Measurements from ENCODE around the gene CPNE6. TPM values are rescaled to one million over a fixed set of nuclear protein-coding genes. Genes with fewer than 3 reads are reported as not detected.
A peak's percentile ranks its signal among the peaks of the same experiment; 100 is the strongest.

The CPNE6 gene
- total and polyA plus RNA-seq, 2 of the 13 experiments (the other 11 are each of a cell fraction or from before 2014, with no cell fraction given) = not detected

DNA sequence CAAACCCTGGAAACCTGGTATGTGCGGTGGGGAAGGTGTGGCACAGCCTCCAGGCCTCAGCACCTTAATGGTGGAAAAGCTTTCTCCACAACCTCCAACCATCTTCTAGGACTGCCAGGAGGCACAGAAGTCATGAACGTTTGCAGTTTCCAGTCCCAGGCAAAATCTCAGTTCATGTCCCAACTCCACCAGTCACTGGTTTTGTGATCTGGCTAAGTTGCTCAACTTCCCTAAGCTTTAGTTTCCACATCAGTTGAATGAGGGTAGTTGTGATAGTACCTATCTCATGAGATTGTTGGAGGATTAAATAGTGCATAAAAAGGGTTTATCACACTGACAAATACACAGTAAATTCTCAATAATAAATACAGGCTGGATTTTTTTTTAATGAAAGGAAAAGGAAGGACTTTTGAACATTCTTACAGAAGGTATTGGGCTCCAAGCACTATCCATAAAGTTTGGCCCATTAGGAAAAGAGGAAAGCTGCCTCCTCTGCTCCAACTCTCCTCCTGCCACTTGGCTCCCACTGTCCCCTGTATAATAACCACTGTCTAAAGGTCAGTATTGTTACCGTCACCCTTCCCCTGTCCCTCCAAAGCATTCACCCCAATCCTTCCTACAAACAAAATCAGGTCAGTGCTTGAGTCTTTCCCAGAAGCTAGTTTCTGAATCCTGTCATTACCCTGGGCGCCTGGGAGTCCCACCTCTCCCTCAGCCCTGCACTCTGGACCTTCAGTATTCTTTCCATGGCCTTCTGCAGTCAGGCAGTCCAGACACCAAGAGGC is 29.0 kb downstream of the CPNE6 start (continued):
- TF ChIP-seq ZBTB40 (IDR thresholded peaks at IDR 0.05) (no peak), ZBTB40 (CRISPR knock-in tag; IDR thresholded peaks at IDR 0.05) (no peak), POLR2AphosphoS5 (IDR thresholded peaks at IDR 0.05; ENCODE audit: low read depth, low read length) (peak; percentile 16; the same call in 1 of the 2 replicates), ZNF337 (CRISPR knock-in tag; IDR thresholded peaks at IDR 0.05; ENCODE audit: borderline replicate concordance, low read depth) (no peak), ETV5 (CRISPR knock-in tag; IDR thresholded peaks at IDR 0.05; ENCODE audit: borderline replicate concordance) (no peak), ZNF652 (CRISPR knock-in tag; IDR thresholded peaks at IDR 0.05; ENCODE audit: borderline replicate concordance, low read depth) (no peak), MED1 (CRISPR knock-in tag; IDR thresholded peaks at IDR 0.05) (0 out of 2 replicates have a peak, but pooled peaks have one; percentile 28), PRMT3 (CRISPR knock-in tag; IDR thresholded peaks at IDR 0.05; ENCODE audit: borderline replicate concordance, low read depth) (no peak)
- TF ChIP-seq, protein P1, sequence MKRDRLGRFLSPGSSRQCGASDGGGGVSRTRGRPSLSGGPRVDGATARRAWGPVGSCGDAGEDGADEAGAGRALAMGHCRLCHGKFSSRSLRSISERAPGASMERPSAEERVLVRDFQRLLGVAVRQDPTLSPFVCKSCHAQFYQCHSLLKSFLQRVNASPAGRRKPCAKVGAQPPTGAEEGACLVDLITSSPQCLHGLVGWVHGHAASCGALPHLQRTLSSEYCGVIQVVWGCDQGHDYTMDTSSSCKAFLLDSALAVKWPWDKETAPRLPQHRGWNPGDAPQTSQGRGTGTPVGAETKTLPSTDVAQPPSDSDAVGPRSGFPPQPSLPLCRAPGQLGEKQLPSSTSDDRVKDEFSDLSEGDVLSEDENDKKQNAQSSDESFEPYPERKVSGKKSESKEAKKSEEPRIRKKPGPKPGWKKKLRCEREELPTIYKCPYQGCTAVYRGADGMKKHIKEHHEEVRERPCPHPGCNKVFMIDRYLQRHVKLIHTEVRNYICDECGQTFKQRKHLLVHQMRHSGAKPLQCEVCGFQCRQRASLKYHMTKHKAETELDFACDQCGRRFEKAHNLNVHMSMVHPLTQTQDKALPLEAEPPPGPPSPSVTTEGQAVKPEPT (CRISPR knock-in tag; IDR thresholded peaks at IDR 0.05; ENCODE audit: low read depth) = 0 out of 2 replicates have a peak, but pooled peaks have one; percentile 29
- TF ChIP-seq, protein P2, sequence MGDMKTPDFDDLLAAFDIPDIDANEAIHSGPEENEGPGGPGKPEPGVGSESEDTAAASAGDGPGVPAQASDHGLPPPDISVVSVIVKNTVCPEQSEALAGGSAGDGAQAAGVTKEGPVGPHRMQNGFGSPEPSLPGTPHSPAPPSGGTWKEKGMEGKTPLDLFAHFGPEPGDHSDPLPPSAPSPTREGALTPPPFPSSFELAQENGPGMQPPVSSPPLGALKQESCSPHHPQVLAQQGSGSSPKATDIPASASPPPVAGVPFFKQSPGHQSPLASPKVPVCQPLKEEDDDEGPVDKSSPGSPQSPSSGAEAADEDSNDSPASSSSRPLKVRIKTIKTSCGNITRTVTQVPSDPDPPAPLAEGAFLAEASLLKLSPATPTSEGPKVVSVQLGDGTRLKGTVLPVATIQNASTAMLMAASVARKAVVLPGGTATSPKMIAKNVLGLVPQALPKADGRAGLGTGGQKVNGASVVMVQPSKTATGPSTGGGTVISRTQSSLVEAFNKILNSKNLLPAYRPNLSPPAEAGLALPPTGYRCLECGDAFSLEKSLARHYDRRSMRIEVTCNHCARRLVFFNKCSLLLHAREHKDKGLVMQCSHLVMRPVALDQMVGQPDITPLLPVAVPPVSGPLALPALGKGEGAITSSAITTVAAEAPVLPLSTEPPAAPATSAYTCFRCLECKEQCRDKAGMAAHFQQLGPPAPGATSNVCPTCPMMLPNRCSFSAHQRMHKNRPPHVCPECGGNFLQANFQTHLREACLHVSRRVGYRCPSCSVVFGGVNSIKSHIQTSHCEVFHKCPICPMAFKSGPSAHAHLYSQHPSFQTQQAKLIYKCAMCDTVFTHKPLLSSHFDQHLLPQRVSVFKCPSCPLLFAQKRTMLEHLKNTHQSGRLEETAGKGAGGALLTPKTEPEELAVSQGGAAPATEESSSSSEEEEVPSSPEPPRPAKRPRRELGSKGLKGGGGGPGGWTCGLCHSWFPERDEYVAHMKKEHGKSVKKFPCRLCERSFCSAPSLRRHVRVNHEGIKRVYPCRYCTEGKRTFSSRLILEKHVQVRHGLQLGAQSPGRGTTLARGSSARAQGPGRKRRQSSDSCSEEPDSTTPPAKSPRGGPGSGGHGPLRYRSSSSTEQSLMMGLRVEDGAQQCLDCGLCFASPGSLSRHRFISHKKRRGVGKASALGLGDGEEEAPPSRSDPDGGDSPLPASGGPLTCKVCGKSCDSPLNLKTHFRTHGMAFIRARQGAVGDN (CRISPR knock-in tag; IDR thresholded peaks at IDR 0.05) = no peak

Data from HepG2 (cell line).